ENCODE results near the gene KRT80.

The KRT80 gene

DNA sequence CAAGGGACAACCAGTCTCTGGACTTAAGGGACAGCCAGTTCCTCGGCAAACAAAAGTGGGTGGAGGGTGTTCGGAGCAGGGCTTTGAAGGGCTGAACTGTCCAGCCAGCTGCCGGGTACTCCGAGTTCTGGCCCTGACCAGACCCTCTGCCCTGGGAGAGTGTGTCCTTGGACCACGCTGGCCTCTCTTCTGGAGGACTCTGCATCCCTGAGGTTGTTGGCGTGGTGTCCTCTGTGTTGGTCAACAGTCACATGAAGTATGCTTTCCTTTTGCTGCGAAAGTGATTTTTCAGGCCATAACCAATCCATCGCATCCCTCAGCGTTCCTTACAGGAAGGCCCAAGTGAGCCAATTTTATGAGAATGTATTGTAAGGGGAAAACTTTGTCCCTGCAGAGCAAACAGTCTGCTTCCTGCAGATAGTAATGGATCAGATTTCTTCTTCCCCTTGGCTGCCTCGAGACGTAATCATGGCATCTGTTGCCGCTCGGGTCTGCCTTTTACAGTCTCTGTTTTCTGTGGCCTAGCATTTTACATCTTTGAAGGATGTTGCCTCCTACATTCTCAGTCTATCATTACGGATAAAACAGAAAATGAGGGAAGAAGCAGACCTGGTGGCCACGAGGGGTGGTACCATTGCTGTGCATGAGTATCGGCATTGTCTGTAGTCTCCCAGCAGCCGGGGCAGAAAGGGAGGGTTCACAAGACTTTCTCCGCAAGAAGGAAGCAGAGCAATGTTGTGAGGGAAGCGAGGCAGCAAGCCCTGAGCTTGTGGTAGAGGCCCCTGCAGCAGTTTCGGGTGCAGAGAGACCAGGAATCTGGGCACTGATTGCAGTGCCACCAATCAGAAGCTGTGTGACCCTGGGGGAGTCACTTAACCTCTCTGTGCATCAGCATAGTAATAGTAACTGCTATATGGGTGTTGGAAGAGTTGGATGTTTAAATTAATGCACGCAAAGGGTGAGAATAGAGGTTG lies 64.9 kb downstream of the KRT80 start:
- DNase-seq = no peak

DNA sequence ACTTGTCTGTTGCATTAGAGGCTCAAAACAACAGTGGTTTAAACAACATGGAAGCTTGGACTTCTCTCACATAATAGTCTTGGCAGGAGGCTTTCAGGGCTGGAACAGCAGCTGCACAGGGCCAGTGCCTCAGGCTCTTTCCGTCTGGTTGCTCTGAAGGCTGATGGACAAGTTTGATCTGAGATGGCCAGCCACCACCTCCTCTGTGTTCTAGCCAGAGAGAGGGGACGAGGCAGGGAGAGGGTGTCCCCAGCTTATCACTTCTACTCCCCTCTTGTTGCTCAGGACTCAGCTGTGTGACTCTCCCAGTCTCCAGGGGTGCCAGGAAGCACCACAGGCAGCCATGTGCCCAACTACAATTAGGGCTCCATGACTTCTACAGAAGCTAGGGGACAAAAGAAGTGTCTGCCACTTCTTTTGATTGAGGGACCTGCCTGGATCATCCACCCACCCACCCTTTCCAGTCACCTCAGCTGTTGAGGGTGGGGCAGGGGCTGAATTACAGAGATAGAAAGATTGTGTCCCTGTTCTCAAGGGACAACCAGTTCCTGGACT lies 65.7 kb downstream of the KRT80 start:
- DNase-seq = no peak

DNA sequence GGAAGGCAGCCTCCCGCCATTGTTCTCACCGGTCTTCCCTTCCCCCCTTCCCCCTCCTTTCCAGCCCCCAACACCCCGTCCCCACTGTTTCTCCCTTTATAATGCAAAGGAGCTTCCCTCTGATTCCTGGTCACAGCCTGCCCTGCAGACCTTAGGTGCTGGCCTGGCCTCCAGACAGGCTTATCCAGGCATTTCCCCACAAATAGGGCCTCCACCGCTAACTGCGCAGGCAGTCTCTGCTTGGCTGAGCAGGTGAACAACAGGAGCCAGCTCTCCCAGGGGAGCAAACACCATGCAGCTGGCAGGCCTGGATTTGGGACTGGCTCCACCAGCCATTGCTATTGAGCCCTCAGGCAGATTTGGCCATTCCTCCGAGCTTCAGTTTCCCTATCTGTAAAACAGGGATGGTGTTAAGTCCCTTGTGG lies 66.3 kb downstream of the KRT80 start:
- no peak for DNase-seq

DNA sequence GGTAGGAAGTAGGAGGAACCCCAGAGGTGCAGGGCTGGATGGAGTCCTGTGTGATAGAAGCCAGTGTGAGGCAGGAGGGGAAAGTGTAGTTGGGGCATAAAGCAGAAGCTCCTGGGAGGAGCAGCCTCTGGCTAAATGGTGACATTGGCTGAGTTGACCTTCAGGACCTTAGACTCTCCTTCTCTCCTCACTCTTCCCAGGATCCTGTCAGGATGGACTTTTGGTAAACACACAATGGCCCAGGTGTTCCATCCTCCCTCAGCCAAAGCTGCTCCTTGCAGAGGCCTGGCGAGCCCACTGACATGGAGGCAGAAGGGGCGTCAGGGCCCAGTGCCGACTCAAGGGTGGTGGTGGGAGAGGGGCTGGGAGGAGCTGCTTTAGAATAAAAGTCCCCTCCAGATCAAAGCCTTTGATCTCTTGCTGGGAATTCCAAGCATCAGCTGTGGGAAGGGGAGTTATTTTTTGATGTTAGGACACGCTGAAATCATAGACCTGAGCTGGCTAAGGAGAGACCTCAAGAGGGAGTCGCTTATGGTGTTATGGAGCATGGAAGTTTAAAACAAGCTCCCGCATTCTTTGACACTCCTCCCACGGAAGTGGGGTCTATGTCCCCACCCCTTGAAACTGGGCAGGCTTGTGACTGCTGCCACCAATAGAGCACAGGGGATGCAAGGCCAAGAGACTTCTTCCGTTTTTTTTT lies 68.2 kb downstream of the KRT80 start:
- DNase-seq = no peak

DNA sequence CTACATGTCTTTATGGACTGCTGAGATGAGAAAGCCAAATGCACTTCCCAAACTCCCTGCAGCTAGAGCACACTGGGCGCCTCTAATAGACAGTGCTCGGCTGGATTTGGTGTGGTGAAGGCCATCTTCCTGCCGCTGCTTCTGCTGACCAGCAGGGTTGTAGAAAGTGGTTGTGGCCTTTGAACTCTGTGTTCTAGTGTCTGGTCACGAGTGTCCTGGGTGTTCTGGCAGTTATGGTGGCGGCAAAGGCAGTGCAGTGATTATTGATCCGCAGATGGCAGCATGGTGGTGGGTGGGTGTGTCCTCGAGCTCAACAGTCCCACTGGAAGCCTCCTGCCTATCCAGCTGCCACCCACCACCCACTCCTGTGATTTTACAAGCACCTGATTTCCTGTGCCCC lies 68.9 kb downstream of the KRT80 start:
- DNase-seq = no peak

DNA sequence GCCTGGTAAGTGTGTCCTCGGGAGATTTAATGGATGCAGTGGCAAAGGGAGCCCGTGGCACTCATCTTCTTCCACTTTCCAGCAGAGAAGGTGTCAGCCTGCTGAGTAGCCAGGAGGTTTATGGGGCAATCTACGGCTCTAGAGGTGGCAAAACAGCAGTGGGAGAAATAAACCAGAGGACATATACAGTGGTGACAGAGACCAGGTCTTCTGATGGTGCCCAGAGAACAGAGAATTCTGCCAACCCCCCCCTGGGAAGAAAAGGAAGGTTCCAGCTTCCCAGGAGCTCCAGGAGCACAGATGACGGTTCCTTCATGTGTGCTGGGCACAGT lies 69.3 kb downstream of the KRT80 start:
- DNase-seq = no peak

DNA sequence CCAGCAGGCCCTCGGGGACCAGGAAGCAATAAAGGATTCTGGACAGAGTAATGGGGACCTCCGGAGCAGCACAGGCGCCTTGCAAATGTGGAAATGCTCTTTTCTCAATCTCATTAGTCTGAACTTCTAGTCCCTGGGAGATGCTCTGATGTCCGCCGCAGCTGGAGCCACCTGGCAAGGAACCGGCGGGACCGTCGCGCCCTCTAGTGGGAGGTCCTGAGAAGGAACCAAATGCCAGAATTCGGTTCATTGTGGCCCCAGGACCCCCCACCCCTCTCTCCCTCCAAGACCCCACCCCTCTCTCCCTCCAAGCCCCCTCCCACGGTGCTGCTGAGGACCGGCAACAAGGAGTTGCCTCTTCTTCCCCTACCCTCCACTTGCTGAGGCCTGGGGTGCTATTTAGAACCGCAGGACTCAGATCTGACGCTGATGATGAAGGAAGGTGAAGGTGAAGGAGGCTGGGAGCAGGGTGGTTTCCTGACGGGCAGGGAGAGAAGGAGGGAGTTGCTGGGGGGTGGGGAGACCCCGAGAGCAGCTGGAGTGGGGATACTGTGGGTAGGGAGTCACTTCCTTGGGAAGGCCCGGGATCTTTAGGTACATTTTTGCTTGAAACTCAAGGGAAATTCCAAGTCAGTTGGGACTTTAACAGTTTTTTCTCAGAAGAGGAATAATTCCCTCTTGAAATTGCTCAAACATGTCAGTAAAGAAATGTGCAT lies 69.8 kb downstream of the KRT80 start:
- DNase-seq = peak; percentile 80

DNA sequence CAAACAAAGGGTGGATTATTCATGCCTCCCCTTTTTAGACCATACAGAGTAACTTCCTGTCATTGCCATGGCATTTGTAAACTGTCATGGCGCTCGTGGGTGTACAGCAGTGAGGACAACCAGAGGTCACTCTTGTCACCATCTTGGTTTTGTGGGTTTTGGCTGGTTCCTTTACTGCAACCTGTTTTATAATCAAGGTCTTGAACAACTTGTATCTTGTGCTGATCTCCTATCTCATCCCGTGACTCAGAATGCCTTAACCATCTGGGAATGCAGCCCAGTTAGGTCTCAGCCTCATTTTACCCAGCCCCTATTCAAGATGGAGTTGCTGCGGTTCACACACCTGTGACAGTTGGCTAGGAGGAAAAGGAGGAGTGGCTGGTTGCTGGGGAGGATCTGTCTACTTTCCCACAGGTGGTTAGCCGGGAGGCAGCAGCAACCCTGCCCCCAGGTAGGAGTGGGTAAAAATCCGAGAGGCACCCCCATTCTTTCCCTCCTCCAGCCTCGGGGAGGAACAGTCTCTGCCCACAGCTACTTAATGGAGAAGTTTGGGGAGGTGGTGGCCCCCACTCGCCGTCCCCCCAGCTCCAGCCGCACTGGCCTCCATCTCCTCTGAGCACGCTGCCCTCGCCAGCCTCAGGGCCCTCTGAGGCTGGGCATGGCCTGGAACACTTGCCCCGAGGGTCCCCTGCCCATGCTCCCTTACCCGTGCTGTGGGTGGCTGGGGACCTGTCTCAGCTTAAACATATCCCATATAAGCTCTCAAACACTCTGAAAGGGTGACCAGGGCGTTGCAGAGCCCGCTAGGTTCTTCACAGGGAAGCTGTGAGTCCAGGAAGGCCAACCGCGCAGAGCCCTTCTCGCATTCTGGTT lies 70.6 kb downstream of the KRT80 start:
- no peak for DNase-seq

DNA sequence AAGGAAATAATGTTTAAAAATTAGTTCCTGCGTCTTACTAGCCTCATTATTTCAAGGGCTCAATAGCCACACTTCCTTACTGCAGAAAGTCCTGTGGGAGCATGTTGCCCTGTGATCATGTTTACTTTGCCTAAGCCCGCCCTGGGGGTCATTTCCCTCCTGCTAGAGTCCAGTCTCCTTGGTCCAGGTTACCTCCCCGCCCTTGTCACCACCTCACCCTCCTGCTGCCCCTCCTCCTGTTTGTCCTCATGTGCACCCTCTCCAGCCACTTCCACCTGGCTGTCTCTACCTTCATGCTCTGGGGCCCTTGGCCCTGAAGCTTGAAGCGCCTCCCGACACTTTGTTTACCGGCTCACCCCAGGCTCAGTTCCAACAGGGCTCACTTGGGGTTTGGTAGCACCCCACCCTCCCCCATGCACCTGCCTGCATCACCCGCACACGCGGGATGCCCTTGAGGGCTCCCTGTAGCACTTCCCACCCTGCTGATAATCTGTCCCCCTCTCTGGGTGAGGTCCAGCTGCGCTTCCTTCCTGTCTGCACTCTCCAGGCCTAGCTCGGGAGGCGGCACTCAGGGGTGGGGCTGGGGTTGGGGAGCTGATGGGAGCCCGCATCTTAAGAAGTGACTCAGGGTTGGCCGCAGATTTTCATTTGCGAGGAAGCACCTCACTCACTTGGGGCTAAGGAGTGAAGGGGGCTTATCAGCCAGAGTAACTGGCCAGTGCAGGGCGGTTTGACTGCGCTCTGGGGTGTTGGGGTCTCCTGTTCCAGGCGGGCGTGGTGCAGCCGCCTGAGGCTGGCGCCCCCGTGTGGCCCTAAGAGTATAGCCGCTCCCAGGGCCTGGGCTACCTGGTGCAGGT lies 72.2 kb downstream of the KRT80 start:
- peak; percentile 62 for DNase-seq
